H1 (cell line): Measurements from ENCODE around the gene PRKRIP1.

ENCODE experiments used
- EP300 ChIP-seq, 2 experiments: IDR thresholded peaks; 1 replicate in 1 of 2; 2 replicates in 1 of 2; pipeline ENCODE4 v1.6.1; 2011 to 2012; ENCODE audit warnings: low read depth in 2 of 2, low read length in 2 of 2, mild to moderate bottlenecking in 2 of 2, borderline replicate concordance in 1 of 2, inconsistent platforms in 1 of 2, moderate library complexity in 1 of 2
- EZH2 ChIP-seq: fragments of 200-600 bp; sonication (generic); IDR thresholded peaks from 2 replicates; pipeline ENCODE4 v1.7.1; 2012; ENCODE audit warnings: low read depth, mild to moderate bottlenecking, moderate library complexity, low read length, inconsistent platforms; ENCODE audit not compliant: severe bottlenecking
- RNF2 ChIP-seq: fragments of 200-900, 300-1000 bp; sonication (generic); IDR thresholded peaks from 2 replicates; pipeline ENCODE4 v1.7.1; 2016; ENCODE audit warnings: borderline replicate concordance, low read depth, mild to moderate bottlenecking, antibody characterized with exemption, low read length; ENCODE audit not compliant: poor library complexity, severe bottlenecking; ENCODE audit errors: missing control alignments
- TF ChIP-seq, protein P1 (sequence below), 3 experiments: IDR thresholded peaks; 1 replicate in 2 of 3; 2 replicates in 1 of 3; pipeline versions ENCODE4 v1.5.1 to v1.6.1; 2011; ENCODE audit warnings: low read length in 3 of 3, mild to moderate bottlenecking in 3 of 3, inconsistent platforms in 2 of 3, low read depth in 1 of 3, moderate library complexity in 1 of 3; ENCODE audit not compliant: insufficient read depth in 1 of 3; ENCODE audit errors: control extremely low read depth in 1 of 3

DNA sequence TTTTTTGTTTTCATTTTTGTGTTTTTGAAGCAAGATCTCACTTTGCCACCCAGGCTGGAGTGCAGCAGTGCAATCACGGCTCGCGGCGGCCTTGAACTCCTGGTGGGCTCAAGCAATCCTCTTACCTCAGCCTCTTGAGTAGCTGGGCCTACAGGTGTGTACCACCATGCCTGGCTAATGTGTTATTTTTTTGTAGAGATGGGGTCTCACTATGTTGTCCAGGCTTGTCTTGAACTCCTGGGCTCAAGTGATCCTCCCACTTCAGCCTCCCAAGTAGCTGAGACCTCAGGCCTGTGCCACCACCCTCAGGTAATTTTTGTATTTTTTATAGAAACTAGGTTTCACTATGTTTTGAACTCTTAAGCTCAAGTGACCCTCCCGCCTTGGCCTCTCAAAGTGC lies 14.8 kb downstream of the PRKRIP1 start:
- TF ChIP-seq EZH2: no peak
- no peak for TF ChIP-seq RNF2
- TF ChIP-seq EP300 (IDR thresholded peaks at IDR 0.05; ENCODE audit: borderline replicate concordance in 1 of 2, low read depth in 2 of 2, low read length in 2 of 2): no peak
- TF ChIP-seq, protein P1, sequence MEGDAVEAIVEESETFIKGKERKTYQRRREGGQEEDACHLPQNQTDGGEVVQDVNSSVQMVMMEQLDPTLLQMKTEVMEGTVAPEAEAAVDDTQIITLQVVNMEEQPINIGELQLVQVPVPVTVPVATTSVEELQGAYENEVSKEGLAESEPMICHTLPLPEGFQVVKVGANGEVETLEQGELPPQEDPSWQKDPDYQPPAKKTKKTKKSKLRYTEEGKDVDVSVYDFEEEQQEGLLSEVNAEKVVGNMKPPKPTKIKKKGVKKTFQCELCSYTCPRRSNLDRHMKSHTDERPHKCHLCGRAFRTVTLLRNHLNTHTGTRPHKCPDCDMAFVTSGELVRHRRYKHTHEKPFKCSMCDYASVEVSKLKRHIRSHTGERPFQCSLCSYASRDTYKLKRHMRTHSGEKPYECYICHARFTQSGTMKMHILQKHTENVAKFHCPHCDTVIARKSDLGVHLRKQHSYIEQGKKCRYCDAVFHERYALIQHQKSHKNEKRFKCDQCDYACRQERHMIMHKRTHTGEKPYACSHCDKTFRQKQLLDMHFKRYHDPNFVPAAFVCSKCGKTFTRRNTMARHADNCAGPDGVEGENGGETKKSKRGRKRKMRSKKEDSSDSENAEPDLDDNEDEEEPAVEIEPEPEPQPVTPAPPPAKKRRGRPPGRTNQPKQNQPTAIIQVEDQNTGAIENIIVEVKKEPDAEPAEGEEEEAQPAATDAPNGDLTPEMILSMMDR (IDR thresholded peaks at IDR 0.05; ENCODE audit: control extremely low read depth in 1 of 3, insufficient read depth in 1 of 3, low read depth in 1 of 3, low read length in 3 of 3): no peak
